WTC11 (cell line): ENCODE data around the gene PCBP3. TPM values are rescaled to one million over a fixed set of nuclear protein-coding genes. Genes with fewer than 3 reads are reported as not detected.

Experiments used
- ATAC-seq: fragments of 200-7000 bp; cut with Tn5 transposase; 2 replicates; pipeline ENCODE4 v1.10.0; 2021; ENCODE audit warnings: mild to moderate bottlenecking, moderate library complexity
- CTCF ChIA-PET: fragments of 300-600 bp; sonication (Branson Sonifier 250); formaldehyde crosslinking; loops from one replicate; lab custom pipeline; 2021; ENCODE audit warnings: antibody characterized with exemption; lab: Charles Lee
- POLR2A ChIA-PET: fragments of 350-600 bp; sonication (Branson Sonifier 250); formaldehyde crosslinking; loops from one replicate; lab custom pipeline; 2021; ENCODE audit warnings: antibody characterized with exemption; lab: Charles Lee
- DNase-seq: peaks from one replicate; pipeline ENCODE4 v3.0.0; 2021; ENCODE audit warnings: low spot score
- H3K27ac Mint-ChIP-seq: 2 replicates; pipeline ENCODE4 v1.8.0; 2021; ENCODE audit warnings: mixed read lengths
- H3K27me3 Mint-ChIP-seq: 2 replicates; pipeline ENCODE4 v1.8.0; 2021; ENCODE audit warnings: low read depth, mild to moderate bottlenecking, moderate library complexity, mixed read lengths
- H3K36me3 Mint-ChIP-seq: 2 replicates; pipeline ENCODE4 v1.8.0; 2021; ENCODE audit warnings: mixed read lengths
- H3K4me1 Mint-ChIP-seq: 2 replicates; pipeline ENCODE4 v1.8.0; 2022; ENCODE audit warnings: mixed read lengths
- H3K4me3 Mint-ChIP-seq: 2 replicates; pipeline ENCODE4 v1.8.0; 2021; ENCODE audit warnings: mild to moderate bottlenecking, moderate library complexity, mixed read lengths
- H3K9me3 Mint-ChIP-seq: 2 replicates; pipeline ENCODE4 v1.8.0; 2021; ENCODE audit warnings: mixed read lengths
- ATF1 ChIP-seq: sonication (generic); formaldehyde crosslinking; IDR thresholded peaks from 2 replicates; pipeline ENCODE4 v1.8.1; 2023; ENCODE audit warnings: mild to moderate bottlenecking, moderate library complexity, missing genetic modification reagents
- CBFB ChIP-seq: sonication (generic); formaldehyde crosslinking; IDR thresholded peaks from 2 replicates; pipeline ENCODE4 v1.8.1; 2022; ENCODE audit warnings: mild to moderate bottlenecking, low read depth, missing genetic modification reagents
- CREB1 ChIP-seq: sonication (generic); formaldehyde crosslinking; IDR thresholded peaks from 2 replicates; pipeline ENCODE4 v1.8.0; 2023; ENCODE audit warnings: mild to moderate bottlenecking, missing genetic modification reagents
- E2F5 ChIP-seq: sonication (generic); formaldehyde crosslinking; IDR thresholded peaks from 2 replicates; pipeline ENCODE4 v1.8.1; 2022; ENCODE audit warnings: mild to moderate bottlenecking, moderate library complexity, missing genetic modification reagents
- ELF4 ChIP-seq: sonication (generic); formaldehyde crosslinking; IDR thresholded peaks from 2 replicates; pipeline ENCODE4 v1.8.1; 2022; ENCODE audit warnings: low read depth, mild to moderate bottlenecking, moderate library complexity, missing genetic modification reagents
- GTF2I ChIP-seq: fragments of 250-450 bp; sonication (Bioruptor Pico); conservative IDR thresholded peaks from 2 replicates; pipeline ENCODE4 v1.4.0; 2021; ENCODE audit warnings: mild to moderate bottlenecking
- IRF2 ChIP-seq: sonication (generic); formaldehyde crosslinking; IDR thresholded peaks from 2 replicates; pipeline ENCODE4 v1.8.0; 2022; ENCODE audit warnings: low read depth, missing genetic modification reagents, borderline replicate concordance
- MXD4 ChIP-seq: fragments of 250-450 bp; sonication (Bioruptor Pico); IDR thresholded peaks from 2 replicates; pipeline ENCODE4 v1.8.0; 2021; ENCODE audit warnings: mild to moderate bottlenecking, moderate library complexity, borderline replicate concordance
- NR3C1 ChIP-seq: sonication (generic); formaldehyde crosslinking; conservative IDR thresholded peaks from 2 replicates; pipeline ENCODE4 v1.8.1; 2023; ENCODE audit warnings: low read depth, mild to moderate bottlenecking, missing genetic modification reagents
- PRRX2 ChIP-seq: fragments of 250-450 bp; sonication (Bioruptor Pico); IDR thresholded peaks from 2 replicates; pipeline ENCODE4 v1.8.0; 2021; ENCODE audit warnings: mild to moderate bottlenecking
- RORB ChIP-seq: fragments of 250-450 bp; sonication (Bioruptor Pico); IDR thresholded peaks from 2 replicates; pipeline ENCODE4 v1.9.0; 2021; ENCODE audit warnings: mild to moderate bottlenecking
- SMAD3 ChIP-seq: sonication (generic); formaldehyde crosslinking; IDR thresholded peaks from 2 replicates; pipeline ENCODE4 v1.8.0; 2022; ENCODE audit warnings: missing genetic modification reagents, mild to moderate bottlenecking, borderline replicate concordance
- TEAD1 ChIP-seq: sonication (generic); formaldehyde crosslinking; IDR thresholded peaks from 2 replicates; pipeline ENCODE4 v1.8.0; 2022; ENCODE audit warnings: mild to moderate bottlenecking, missing genetic modification reagents
- TP53 ChIP-seq: sonication (generic); formaldehyde crosslinking; IDR thresholded peaks from 2 replicates; pipeline ENCODE4 v1.8.1; 2023; ENCODE audit warnings: mild to moderate bottlenecking, missing genetic modification reagents
- ZBTB21 ChIP-seq: sonication (generic); formaldehyde crosslinking; IDR thresholded peaks from 2 replicates; pipeline ENCODE4 v1.8.1; 2023; ENCODE audit warnings: mild to moderate bottlenecking, missing genetic modification reagents, borderline replicate concordance
- ZNF317 ChIP-seq: sonication (generic); formaldehyde crosslinking; IDR thresholded peaks from 2 replicates; pipeline ENCODE4 v1.8.1; 2023; ENCODE audit warnings: low read depth, mild to moderate bottlenecking, moderate library complexity, missing genetic modification reagents, borderline replicate concordance
- total RNA-seq: library from RNA; stranded (reverse); gene quantifications from 3 replicates; pipeline ENCODE4 v1.2.3, GENCODE V29; 2021
- TF ChIP-seq, protein P1 (sequence below): sonication (generic); formaldehyde crosslinking; IDR thresholded peaks from 2 replicates; pipeline ENCODE4 v1.8.1; 2022; ENCODE audit warnings: low read depth, missing genetic modification reagents, borderline replicate concordance
- TF ChIP-seq, protein P2 (sequence below): fragments of 250-450 bp; sonication (Bioruptor Pico); IDR thresholded peaks from 2 replicates; pipeline ENCODE4 v1.9.0; 2021; ENCODE audit warnings: mild to moderate bottlenecking, borderline replicate concordance
- TF ChIP-seq, protein P3 (sequence below): fragments of 250-450 bp; sonication (Bioruptor Pico); IDR thresholded peaks from 2 replicates; pipeline ENCODE4 v1.8.0; 2021; ENCODE audit warnings: mild to moderate bottlenecking
- TF ChIP-seq, protein P4 (sequence below): sonication (generic); formaldehyde crosslinking; IDR thresholded peaks from 2 replicates; pipeline ENCODE4 v1.8.0; 2022; ENCODE audit warnings: mild to moderate bottlenecking, missing genetic modification reagents
- TF ChIP-seq, protein P5 (sequence below): fragments of 250-450 bp; sonication (Bioruptor Pico); conservative IDR thresholded peaks from 2 replicates; pipeline ENCODE4 v1.9.0; 2021; ENCODE audit warnings: mild to moderate bottlenecking

The PCBP3 gene
- total RNA-seq, 1 experiment from 2014 or later: 8.5 TPM

GRCh38 chr21:45875881-45876280 lies 232.4 kb downstream of the PCBP3 start:
- no peak for ATAC-seq
- Mint-ChIP-seq H3K9me3 (no peaks in the 10 kb centered on the region), H3K27me3 (no peaks in the 10 kb centered on the region)
- no peak for DNase-seq
- TF ChIP-seq MXD4 (CRISPR knock-in tag) (no peak), SMAD3 (CRISPR knock-in tag) (no peak), E2F5 (CRISPR knock-in tag) (no peak), ELF4 (no peak), TP53 (CRISPR knock-in tag) (no peak), NR3C1 (CRISPR knock-in tag) (no peak), GTF2I (CRISPR knock-in tag) (no peak), TEAD1 (no peak), IRF2 (CRISPR knock-in tag) (no peak), CBFB (no peak), ZBTB21 (CRISPR knock-in tag) (no peak), PRRX2 (CRISPR knock-in tag) (no peak), CREB1 (CRISPR knock-in tag) (no peak)
- TF ChIP-seq, protein P1, sequence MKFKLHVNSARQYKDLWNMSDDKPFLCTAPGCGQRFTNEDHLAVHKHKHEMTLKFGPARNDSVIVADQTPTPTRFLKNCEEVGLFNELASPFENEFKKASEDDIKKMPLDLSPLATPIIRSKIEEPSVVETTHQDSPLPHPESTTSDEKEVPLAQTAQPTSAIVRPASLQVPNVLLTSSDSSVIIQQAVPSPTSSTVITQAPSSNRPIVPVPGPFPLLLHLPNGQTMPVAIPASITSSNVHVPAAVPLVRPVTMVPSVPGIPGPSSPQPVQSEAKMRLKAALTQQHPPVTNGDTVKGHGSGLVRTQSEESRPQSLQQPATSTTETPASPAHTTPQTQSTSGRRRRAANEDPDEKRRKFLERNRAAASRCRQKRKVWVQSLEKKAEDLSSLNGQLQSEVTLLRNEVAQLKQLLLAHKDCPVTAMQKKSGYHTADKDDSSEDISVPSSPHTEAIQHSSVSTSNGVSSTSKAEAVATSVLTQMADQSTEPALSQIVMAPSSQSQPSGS (CRISPR knock-in tag): no peak
- TF ChIP-seq, protein P2, sequence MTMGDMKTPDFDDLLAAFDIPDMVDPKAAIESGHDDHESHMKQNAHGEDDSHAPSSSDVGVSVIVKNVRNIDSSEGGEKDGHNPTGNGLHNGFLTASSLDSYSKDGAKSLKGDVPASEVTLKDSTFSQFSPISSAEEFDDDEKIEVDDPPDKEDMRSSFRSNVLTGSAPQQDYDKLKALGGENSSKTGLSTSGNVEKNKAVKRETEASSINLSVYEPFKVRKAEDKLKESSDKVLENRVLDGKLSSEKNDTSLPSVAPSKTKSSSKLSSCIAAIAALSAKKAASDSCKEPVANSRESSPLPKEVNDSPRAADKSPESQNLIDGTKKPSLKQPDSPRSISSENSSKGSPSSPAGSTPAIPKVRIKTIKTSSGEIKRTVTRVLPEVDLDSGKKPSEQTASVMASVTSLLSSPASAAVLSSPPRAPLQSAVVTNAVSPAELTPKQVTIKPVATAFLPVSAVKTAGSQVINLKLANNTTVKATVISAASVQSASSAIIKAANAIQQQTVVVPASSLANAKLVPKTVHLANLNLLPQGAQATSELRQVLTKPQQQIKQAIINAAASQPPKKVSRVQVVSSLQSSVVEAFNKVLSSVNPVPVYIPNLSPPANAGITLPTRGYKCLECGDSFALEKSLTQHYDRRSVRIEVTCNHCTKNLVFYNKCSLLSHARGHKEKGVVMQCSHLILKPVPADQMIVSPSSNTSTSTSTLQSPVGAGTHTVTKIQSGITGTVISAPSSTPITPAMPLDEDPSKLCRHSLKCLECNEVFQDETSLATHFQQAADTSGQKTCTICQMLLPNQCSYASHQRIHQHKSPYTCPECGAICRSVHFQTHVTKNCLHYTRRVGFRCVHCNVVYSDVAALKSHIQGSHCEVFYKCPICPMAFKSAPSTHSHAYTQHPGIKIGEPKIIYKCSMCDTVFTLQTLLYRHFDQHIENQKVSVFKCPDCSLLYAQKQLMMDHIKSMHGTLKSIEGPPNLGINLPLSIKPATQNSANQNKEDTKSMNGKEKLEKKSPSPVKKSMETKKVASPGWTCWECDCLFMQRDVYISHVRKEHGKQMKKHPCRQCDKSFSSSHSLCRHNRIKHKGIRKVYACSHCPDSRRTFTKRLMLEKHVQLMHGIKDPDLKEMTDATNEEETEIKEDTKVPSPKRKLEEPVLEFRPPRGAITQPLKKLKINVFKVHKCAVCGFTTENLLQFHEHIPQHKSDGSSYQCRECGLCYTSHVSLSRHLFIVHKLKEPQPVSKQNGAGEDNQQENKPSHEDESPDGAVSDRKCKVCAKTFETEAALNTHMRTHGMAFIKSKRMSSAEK: no peak
- TF ChIP-seq, protein P3, sequence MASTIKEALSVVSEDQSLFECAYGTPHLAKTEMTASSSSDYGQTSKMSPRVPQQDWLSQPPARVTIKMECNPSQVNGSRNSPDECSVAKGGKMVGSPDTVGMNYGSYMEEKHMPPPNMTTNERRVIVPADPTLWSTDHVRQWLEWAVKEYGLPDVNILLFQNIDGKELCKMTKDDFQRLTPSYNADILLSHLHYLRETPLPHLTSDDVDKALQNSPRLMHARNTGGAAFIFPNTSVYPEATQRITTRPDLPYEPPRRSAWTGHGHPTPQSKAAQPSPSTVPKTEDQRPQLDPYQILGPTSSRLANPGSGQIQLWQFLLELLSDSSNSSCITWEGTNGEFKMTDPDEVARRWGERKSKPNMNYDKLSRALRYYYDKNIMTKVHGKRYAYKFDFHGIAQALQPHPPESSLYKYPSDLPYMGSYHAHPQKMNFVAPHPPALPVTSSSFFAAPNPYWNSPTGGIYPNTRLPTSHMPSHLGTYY (CRISPR knock-in tag): no peak
- TF ChIP-seq, all 79 proteins: peak for 0
- Mint-ChIP-seq H3K36me3 (no peaks in the 10 kb centered on the region), H3K4me3 (no peak overlapping the region), H3K27ac (peak overlapping the region; percentile 27; the same call in 1 of the 2 replicates), H3K4me1 (peaks cover 4% of the 10 kb centered on the region)
- CTCF ChIA-PET: interaction anchor here (0.9 to 1.0 kb wide), 2 partner anchors 13 to 55 kb away, joined by 3 to 4 read pairs; no protein-coding TSS in a partner anchor
- POLR2A ChIA-PET: no interaction called here

- ChIA-PET CTCF (interaction anchor here (0.6 to 1.0 kb wide), 3 partner anchors 14 to 321 kb away, joined by 3 to 4 read pairs (median 3); no protein-coding TSS in a partner anchor), POLR2A (no interaction called here)
- H3K4me3 Mint-ChIP-seq: no peak overlapping the region
- TF ChIP-seq RORB (no peak), ZNF317 (no peak), ATF1 (no peak)
- TF ChIP-seq, protein P4, sequence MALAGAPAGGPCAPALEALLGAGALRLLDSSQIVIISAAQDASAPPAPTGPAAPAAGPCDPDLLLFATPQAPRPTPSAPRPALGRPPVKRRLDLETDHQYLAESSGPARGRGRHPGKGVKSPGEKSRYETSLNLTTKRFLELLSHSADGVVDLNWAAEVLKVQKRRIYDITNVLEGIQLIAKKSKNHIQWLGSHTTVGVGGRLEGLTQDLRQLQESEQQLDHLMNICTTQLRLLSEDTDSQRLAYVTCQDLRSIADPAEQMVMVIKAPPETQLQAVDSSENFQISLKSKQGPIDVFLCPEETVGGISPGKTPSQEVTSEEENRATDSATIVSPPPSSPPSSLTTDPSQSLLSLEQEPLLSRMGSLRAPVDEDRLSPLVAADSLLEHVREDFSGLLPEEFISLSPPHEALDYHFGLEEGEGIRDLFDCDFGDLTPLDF: no peak
- TF ChIP-seq, protein P5, sequence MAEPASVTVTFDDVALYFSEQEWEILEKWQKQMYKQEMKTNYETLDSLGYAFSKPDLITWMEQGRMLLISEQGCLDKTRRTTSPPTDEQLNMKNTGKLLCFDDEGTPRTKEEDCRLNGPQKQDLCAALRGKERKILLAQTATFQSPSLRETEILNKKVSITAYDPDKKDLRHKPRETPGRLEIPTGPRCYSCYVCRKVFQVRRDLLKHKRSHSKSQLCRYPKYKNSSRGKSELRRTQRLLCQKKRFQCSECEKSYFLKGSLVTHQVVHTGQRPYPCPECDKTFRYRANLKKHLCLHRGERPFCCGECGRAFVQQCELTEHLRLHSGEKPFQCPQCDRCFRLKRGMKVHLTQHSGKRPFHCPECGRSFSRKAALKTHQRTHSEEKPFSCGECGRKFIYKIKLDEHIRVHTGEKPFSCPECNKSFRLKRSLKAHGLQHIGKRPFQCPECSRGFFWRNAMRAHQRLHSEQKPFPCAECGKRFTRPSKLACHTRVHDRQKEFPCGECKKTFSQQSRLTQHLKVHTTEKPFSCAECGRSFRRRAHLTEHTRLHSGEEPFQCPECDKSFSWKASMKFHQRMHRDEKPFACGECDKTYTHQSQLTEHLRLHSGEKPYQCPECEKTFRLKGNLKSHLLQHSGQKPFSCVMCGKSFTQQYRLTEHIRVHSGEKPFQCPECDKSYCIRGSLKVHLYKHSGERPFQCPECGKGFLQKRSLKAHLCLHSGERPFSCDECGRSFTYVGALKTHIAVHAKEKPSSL: no peak
Observed at GRCh38 chr21:45876381-45877170, 233.1 kb downstream of the PCBP3 start.

More at GRCh38 chr21:45876381-45877170, 233.1 kb downstream of the PCBP3 start:
- DNase-seq: no peak
- no peak overlapping the region for H3K27ac Mint-ChIP-seq
- no peak for ATAC-seq
- H3K27me3 Mint-ChIP-seq: no peaks in the 10 kb centered on the region
- no peaks in the 10 kb centered on the region for H3K9me3 Mint-ChIP-seq
- no peaks in the 10 kb centered on the region for H3K36me3 Mint-ChIP-seq
- peaks cover 4% of the 10 kb centered on the region for H3K4me1 Mint-ChIP-seq
